ENCODE results near the gene RNF44.
"Not testable (repeated sequence)": the region's sequence is repeated elsewhere in the genome, so short reads cannot be mapped to it uniquely, and the experiment has no call there.

The RNF44 gene

DNA sequence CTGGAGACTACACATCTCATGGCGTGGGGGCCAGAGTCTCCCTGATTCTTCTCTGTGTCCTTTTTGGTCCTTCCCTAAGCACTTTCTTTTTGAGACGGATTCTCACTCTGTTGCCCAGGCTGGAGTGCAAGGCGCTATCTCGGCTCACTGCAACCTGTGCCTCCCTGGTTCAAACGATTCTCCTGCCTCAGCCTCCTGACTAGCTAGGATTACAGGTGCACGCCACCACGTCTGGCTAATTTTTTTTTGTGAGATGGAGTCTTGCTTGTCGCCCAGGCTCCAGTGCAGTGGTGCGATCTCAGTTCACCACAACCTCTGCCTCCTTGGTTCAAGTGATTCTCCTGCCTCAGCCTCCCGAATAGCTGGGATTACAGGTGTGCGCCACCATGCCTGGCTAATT lies 13.7 kb upstream of the RNF44 start:
- not testable (repeated sequence) for DNase-seq

DNA sequence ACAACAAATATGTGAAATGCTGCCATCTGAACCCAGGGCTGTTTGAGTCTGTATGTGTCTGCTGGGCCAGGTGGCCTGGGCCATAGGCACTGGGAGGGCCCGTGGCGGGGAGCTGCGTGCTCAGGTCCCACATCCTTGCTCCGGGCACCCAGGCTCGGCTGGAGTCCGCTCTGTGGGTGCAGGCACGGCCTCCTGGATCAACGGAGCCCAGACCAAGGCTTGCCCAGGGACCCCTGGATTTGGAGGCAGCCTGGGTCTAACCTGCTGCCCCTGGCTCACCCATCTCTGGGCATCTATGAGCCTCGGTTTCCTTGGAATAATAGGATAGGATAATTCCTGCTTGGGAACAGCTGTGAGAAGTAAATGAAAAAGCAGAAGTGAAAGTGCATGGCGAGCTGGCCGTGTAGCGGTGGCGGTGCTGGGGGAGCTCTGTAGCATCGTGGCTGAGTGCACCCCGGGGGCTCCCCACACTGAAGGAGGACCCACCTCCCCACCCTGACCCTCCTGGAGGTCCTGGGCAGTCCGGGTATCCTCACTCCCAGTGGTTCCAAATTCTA lies 13.2 kb upstream of the RNF44 start:
- no peak for DNase-seq

DNA sequence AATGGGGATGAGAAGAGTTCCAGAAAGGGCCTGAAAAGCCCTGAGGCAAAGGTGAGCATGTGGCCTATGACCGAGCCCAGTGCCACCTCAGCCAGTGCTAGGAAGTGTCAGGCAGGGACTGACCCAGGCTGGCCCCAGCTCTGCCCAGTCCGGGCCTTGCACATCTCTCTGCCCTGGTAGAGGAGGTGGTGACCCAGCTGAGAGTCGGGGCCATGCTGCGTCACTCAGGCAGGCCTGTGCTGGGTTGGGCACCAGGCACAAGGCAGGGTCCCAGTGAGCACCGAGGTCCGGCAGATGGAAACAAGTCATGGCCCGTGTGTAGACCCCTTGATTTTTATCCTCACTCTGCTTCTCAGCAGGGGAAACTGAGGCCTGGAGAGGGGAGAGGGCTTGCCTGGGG lies 12.7 kb upstream of the RNF44 start:
- no peak for DNase-seq

DNA sequence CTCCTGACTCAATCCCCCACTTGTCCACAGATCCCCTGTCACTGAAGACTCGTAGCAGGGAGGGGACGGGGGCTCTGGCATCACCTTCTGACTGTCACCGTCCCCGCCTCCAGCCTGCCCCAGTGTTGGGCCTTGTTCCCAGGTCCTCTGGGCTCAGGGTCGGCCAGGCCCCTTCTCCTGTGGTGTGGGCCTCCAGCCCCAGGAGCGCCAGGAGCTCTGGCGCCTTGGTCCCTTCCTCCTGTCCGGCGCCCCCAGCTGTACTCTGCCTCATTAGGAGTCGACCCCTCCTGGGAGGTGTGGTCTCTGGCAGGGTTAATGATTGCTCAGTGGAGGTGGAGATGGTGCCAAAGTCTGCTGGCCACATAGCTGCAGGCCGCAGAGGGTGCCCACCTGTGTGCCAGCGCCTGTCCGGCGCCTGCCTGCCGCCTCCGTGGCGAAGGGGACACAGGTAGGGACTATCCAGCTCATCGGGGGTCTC lies 11.8 kb upstream of the RNF44 start, which contains the start of gene CDHR2:
Gene CDHR2 (plus strand): TSS at position 376 of the 478 bp plus-strand sequence. CDS start 16,011 bp downstream, outside the sequence.
- DNase-seq = no peak

DNA sequence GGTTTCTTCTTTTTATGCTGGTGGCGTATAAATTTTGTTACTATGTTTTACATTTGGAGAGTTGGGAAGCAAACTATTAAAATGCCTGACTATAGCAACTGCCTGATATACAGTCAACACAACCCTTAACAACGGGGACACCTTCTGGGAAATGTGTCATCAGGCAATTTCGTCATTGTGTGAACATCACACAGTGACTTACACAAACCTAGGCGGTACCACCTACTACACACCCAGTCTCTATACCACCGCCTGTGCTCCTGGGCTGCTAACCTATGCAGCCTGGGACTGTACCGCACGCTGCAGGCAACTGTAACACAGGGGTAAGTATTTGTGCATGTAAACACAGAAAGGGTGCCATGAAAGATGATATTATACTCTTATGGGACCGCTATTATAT lies 10.6 kb upstream of the RNF44 start:
- no peak for DNase-seq

DNA sequence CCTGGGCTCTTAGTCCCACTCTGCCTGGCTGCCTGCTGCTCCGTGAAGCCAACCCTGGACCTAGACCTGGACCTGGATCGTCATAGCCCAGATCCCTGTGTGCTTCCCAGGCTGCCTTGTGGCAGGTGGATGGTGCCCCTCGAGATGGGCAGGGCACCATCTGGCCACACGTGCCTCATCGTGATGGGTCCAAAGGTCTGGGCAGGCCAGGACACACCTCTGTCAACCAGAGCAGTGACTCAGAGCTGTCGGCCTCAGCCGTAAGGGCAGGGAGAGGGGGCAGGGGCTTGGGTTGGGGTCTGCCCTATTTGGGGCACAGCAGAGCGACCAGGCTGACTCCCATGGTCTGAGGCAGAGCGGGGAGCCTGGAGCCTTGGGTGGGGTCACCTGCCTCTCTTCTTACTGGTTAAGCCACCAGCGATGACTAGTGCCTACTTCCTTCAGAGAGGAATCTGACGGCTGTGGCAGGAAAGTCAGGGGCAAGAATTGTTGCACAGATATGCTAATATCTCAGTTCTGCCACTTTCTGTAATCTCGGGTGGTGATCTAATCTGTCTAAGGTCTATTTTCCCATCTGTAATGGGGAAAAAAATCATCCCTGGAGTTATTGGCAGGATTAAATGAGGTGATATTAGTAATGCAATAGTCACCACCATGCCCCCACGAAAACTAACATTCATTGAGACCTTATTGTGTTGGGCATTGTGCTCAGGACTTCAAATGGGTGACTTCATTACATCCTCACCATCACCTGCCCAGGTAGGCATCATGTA lies 8.7 kb upstream of the RNF44 start:
- DNase-seq = no peak

DNA sequence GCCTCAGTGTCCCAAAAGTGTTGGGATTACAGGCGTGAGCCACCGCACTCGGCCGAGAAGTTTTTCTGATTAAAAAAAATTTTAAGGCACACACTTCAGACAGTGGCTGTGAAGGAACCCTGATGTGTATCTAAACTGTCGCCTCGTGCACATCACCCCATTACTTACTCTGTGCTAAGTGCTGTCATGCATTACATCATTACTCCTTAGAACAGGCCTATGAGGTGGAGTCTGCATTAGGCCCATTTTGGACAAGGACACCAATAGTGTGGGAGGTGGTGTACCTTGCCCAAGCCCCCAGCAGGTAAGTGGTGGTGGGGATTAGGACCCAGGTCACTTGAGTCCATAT lies 8.2 kb upstream of the RNF44 start:
- no peak for DNase-seq

DNA sequence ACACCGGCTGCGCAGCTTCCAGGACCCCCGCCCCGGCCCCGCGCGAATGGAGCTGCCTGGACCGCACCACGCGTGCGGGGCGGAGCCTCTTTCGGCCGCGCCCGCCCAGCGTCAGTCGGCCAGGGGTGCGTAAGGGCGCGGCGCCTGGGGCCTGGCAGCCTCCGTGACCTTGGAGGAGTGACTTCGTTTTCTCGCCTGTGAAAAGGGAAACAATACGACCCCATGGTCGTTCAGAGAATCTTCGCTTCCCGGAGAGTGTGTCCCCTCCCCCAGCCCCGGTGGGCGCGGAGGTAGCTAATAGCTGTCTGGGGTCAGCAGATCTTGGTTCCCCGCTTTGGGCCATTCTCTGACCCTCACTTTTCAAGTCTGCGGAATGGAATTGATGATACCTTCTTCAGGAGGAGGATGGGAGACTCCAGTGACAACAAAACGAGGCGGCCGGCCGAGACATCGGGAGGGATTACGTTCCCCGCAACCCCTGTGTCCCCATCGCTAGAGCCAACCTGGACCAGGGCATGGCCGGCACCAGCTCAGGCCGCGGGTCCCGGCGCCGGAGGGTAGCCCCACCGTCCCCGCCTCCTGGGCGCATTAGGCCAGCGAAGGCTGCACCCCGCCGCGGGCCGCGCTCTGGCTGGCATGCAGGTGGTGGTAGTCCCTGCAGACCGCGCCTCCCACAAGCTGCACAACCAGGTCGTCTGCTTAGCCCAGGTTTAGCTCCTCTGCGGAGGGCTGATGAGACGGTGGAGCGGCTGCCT lies 6.4 kb upstream of the RNF44 start:
- DNase-seq = peak; percentile 78 to 82

DNA sequence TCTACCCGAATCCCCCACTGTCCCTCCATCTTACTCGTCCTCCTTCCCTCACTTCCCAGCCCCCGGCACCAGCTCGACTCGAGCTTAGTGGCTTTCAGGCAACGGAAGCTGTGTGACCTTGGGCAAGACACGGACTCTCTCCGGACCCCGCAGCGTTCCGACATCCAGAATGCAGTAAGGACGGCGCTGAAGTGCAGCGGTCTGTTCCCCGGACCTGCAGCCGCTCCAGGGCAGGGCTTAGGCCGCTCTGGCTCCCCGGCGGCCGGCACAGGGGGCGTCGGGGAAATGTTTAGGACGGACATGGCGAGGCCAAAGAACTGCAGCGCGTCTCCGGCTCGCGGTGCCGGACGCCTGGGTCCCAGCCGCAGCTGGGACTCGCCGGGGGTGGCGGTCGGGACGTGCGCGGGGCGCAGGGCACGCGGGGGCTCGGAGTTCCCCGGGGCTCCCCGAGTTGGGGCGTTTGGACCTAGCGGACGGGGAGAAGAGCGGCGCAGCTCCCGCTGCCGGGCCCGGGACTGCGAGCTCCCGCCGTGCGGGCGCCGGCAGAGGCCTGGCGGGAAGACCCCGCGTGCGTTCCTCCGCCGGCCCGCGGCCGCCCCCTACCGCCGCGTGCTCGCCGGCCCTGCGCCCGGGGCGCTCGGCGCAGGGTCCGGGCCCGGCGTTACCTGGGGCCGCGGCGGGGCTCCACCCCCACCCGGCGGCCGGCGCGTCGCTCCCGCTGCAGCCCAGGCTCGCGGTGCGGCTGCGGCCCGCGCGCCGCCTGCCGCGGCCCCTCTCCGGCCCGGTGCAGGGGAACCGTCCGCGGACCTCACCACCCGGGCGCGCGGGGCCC lies 5.6 kb upstream of the RNF44 start:
- DNase-seq = peak in 1 of 2 experiments; percentile 36

DNA sequence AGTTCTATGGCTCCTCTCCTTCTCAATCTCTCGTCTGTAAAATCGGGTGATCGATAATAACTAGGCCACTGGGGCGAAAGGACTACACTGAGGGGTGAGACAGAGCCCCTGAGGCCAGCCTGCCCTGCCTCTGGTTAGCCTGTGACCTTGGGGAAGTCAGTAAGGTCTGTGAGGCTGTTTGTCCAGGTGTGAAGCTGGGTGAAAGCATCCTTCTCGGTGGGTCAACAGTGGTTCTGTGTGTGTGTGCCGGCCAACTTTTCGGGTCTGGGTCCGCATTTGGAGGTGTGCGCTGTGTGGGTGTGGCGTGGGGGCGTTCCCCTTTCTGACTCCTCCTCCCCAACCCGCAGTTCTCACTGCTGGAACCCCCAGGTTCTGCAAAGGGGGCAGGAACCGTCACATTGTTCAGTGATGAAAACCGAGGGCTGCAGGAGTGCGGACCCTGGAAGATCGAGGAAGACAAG lies 5.0 kb upstream of the RNF44 start:
- peak; percentile 78 to 80 for DNase-seq

DNA sequence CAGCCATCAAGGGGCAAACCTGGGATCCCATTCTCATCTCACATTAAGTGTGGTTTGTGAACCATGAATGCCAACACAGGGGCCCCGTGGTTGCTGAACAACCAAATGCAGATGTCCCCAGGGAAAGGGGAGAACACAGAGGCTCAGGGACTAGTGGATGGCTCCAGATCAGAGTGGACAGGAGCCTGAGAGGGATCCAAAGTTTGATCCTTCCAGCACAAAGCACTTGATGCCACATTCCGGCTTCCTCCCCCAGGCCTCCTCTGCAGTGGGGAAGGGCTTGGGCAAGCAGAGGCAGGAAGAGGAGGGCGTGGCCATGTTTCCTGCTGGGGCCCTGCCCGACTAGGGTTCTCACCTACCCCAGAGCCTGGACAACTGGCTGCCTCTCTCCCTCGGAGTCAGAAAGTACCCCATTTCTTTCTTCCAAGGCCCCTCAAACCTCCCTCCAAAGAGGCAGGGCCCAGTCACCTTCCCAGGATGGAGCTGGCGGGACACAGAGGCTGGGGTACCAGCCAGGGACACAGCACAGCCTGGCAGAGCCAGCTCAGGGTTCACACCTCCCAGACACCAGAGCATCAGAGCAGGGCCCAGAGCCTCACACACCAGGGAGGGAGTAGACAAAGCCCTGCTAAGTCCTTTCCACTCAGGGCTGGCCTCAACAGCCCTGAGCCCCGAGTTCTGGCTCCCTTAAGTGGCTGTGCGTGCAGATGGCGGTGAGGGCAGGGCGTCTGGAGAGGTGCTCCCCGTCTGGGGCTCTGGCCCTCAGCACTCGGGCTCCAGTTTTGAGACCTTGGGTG lies 4.3 kb upstream of the RNF44 start:
- peak; percentile 72 to 77 for DNase-seq

DNA sequence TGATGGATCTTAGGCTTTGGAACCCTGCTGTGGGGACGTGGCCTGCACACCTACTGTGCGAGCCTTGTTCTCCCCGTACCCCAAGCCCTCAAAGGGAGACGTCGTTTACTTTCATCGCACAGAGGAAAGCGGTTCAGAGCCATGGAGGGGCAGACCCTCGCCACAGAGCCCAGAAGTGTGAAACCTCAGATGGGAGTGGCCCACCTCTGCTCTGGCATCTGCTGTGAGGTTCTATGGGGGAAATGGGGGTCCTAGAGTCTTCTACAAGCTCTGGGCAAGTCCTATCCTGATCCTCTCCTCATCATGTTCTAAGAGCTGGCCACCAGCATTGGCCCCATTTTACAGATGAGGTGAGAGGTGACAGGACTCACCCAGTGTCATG lies 3.7 kb upstream of the RNF44 start:
- DNase-seq = no peak

DNA sequence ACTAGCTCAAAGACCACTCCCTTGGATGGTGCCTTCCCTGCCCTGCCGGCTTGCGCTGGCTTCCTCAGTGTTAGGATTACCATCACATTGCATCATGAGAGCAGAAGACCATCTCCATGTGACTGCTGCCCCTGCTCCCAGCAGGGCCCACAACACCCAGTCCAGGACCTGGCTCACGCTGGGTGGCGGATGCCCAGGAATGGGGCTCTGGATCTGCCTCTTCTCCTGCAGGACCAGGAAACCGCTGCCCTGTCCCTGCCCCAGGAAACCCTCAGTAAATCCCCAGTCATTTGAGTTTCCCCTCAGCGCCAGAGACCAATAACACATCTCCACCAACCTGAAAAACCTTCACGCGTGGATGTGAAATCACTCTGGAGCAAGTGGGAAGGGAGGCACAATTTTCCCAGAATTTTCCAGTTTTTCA lies 3.3 kb upstream of the RNF44 start:
- no peak for DNase-seq

DNA sequence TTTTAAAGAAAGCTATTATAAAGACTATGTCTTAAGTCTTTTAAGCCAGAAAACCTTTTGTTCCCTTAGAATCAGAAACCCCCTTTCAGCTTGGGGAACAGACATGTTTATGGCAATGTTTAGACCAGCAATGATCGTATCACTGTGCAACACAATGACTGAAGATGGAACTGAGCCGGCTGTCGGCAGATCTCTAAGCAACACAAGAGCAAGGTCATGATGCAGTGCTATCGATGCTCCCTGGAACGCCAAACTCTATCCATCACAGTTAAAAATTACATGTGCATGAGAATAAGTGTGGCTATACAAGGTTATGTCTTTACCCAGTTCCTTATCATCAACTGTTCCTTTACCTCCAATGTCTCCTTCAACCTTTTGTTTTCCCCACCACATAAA lies 1.8 kb upstream of the RNF44 start:
- no peak for DNase-seq

DNA sequence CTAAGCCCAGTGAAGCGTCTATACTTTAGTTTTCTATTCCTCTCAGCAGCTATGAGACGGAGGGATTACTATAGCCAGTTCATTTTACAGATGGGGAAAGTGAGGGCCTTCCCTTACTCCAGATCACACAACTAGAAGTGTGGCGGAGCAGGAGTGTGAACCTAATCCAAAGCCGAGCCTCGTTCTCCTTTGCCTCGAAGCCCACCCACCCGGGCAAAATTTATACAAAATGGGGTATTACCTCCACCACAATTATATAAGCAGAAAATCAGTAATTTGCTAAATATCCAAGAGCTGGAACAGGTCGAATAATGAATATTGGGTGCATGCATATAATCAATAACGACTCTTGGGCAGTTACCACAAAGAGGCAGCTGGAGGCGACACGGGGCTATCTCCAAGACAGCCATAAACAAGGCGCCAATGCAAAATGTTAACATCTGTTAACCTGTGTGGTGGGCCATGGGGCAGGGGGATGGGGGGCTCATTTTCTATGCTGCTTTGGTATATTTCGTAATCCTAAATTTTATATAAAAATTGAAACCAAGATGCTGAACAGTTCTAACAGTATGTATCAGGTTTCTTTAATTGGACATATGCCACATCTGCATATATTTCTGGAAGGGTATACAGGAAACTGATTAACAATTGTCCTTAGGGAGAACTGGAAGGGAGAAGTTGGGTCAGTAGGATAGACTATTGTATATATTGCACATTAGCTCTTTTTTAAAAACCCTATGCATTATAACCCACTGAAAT lies 1.2 kb upstream of the RNF44 start:
- DNase-seq = no peak

DNA sequence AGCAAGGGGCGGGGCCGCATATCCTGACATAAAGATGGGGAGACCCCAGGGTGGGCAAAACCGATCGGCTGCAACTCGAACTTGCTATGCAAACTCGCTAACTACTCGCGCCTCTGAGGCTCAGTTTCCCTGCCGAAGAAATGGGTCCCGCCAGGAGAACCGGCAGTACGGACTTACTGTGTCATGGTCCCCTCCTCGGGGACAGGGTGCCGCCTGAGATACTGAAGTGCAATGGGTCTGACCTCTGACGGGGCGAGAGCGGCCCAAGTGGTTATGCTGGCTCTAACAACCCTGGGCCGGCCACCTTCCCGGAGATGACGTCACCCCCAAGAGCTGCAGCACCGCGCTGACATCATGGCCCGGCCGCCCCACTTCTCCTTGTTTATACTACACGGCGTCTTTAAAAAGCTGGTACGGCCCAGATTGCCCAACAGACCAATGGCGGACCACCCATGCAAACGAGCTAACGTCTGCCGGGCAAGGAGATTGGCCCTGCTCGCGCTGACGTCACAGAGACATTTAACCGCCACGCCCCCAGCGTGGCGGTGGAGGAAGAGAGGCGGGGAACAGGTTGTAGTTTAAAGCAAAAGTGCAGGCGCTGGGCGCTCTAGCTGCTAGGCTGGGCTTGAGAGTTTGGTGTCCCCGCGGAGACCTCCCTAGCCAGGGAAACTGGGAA lies 490 bp upstream of the RNF44 start:
- peak; percentile 96 to 97 for DNase-seq

DNA sequence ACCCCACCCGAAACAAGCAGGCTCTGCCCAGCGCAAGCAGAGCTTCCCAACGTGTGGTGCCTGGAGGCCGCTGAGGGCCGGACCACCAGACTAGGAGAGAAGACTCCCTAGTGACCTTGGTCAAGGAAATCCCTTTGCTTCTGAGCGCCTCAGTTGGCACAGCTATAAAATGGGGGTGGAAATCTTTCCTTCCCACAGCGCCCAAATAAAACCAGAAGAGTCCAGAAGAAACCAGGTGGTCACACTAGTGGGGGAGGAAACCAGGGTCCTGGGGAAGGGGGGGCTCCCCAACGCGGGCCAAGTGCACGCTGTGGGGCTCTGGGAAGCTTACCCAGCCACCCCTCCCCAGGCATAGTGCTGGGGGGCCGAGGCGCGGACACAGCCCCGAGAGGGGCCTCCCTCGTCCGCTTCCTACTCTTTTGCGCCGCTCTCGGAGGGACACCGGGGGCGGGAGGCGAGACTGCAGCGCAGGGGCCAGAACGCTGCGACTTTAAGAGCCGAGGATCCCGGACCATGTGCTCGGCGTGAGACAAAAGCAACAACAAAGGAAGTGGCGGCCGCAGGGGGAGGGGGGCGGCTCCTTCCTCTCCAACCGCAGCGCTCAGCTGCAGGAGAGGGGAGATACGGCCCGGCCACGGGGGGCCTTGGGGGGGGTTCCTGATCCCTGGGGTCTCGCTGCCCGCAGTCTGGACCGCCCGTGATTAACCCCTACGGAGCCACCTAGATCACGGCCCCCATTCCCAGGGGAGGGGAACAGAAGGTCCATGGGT lies 885 bp downstream of the RNF44 start:
- DNase-seq = peak; percentile 77 to 81

DNA sequence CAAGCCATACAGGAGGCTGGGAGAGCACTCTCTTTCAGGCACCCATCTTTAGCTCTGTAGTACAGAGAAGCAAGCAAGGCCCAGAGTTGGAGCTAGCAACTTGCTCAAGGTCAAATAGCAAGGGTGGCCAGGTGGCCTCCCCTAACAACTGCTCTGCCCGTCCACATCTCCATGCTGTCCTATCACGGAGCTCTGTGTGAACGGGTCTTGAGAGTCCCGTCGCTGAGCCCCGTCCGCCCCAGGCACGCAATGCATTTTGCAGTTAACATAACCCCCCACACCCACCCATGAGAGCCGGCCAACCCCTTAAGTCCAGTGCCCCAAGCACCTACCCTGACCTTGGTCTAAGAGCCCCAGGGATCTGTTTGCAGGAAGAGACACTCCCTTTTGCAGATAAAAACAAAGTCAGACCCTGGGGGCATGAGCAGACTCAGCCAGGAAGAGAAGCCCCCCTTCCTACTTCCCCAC lies 1.5 kb downstream of the RNF44 start:
- DNase-seq = peak in 1 of 2 experiments; percentile 35

DNA sequence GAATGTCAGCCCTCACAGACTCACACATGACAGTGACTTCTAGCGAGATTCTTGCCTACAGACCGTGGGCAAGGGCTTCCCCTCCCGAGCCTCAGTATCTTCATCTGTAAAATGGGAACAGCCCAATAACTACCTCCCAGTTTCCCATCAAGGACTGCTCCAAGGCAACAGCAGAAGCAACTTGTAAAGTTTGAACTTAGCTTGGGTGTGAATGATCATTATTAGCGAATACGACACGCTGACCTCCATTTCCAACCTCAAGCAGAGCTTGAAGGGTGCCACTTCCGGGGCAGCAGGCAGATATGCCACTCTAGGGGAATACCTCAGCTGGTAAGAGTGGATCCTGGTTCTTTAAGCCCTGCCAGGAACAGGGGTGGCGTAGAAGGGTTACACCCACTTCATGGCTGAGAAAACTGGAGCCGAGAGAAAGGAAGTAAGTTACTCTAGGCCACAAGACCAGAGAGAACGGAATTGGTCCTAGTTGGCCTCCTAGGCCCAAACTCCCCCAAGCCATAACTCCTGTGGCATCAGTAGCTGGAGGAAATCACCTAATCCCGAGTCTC lies 2.0 kb downstream of the RNF44 start:
- peak; percentile 45 to 59 for DNase-seq
